ENCODE data around the gene GABRR1. TPM values are rescaled to one million over a fixed set of nuclear protein-coding genes. Genes with fewer than 3 reads are reported as not detected.

The GABRR1 gene
- total RNA-seq, 4 donors from 2014 or later, result 0.14 TPM; not detected in 3

DNA sequence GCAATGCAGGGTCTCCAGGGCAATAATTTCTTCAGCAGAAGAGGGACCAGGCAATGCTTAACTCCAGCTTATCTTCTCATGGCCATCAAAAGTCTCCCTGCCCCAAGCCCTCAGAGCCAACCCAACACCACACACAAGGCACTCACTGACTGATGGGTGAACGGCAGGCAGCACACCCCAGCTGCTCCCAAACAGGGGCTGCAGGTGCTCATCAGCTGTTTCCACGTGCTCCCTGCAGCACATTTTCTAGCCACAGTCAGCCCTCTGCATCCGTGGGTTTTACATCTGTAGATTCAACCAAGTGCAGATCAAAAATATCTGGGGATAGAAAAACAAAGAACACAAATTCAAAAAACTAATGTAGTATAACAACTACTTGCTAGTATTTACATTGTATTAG, 4.0 kb upstream of the GABRR1 start:
- H3K27me3 ChIP-seq, result no peaks in the 10 kb centered on the region
- in situ Hi-C loops (cut with MboI; ENCODE audit: low pct_ligation_motif_present in 1 of 4, low pct_unique_long_range_greater_than_20kb in 1 of 4, low sequenced_read_pairs in 3 of 4), result no loop called here
- no peak overlapping the region for H3K27ac ChIP-seq
- TF ChIP-seq POLR2AphosphoS5 (IDR thresholded peaks at IDR 0.05), result no peak
- TF ChIP-seq EP300 (IDR thresholded peaks at IDR 0.05; ENCODE audit: low read depth), result no peak
- TF ChIP-seq CTCF (IDR thresholded peaks at IDR 0.05), result no peak
- TF ChIP-seq POLR2A (IDR thresholded peaks at IDR 0.05), result no peak
- DNase-seq, result no peak
- no peaks in the 10 kb centered on the region for H3K36me3 ChIP-seq
- no peaks in the 10 kb centered on the region for H3K9me3 ChIP-seq
- peaks cover 0 to 5% (median 0%) of the 10 kb centered on the region in 4 donors for H3K4me1 ChIP-seq
- H3K4me3 ChIP-seq, result no peak overlapping the region
- intact Hi-C loops (cut with DNase I; ENCODE audit: low total_unique reads), result no loop called here
- WGBS, 2 donors (ENCODE audit: low coverage in 1 of 2), result 61 to 85% methylated on average over 2 to 3 of the region's 3 CpGs

- TF ChIP-seq POLR2A (IDR thresholded peaks at IDR 0.05) (no peak), POLR2AphosphoS5 (IDR thresholded peaks at IDR 0.05) (no peak), EP300 (IDR thresholded peaks at IDR 0.05; ENCODE audit: low read depth) (no peak), CTCF (IDR thresholded peaks at IDR 0.05) (no peak)
- Histone ChIP-seq H3K9me3 (no peaks in the 10 kb centered on the region), H3K27ac (no peak overlapping the region), H3K27me3 (no peaks in the 10 kb centered on the region), H3K4me1 (no peaks in the 10 kb centered on the region), H3K36me3 (no peaks in the 10 kb centered on the region), H3K4me3 (no peak overlapping the region)
- intact Hi-C loops (cut with DNase I; ENCODE audit: low total_unique reads) (no loop called here), in situ Hi-C loops (cut with MboI; ENCODE audit: low pct_ligation_motif_present in 1 of 4, low pct_unique_long_range_greater_than_20kb in 1 of 4, low sequenced_read_pairs in 3 of 4) (no loop called here)
- no peak for DNase-seq
- 71% methylated on average over 4 of the region's 4 CpGs; no CpG with 5 or more reads in 1 of the 2 donors for WGBS, 2 donors (ENCODE audit: low coverage in 1 of 2)
These were observed 747 bp downstream of the GABRR1 start for GRCh38 chr6:89216411-89216810.

DNA sequence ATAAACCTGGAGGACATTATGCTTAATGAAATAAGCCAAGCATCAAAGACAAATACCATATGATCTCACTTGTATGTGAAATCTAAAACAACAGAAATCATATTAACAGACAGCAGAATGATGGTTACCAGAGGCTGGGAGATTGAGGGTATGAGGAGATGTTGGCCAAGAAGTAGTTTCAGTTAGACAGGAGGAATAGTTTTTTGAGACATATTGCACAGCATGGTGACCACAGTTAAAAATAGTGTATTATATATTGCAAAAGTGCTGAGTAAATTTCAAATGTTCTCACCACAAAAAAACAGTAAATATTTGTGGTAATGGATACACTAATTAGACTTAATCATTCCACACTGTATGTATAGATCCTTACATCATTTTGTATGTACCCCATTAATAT, 1.8 kb downstream of the GABRR1 start:
- no peak overlapping the region for H3K4me3 ChIP-seq
- no peaks in the 10 kb centered on the region for H3K4me1 ChIP-seq
- H3K36me3 ChIP-seq, result no peaks in the 10 kb centered on the region
- no peaks in the 10 kb centered on the region for H3K27me3 ChIP-seq
- intact Hi-C loops (cut with DNase I; ENCODE audit: low total_unique reads), result no loop called here
- no peak for DNase-seq
- TF ChIP-seq CTCF (IDR thresholded peaks at IDR 0.05) (no peak), POLR2AphosphoS5 (IDR thresholded peaks at IDR 0.05) (no peak), EP300 (IDR thresholded peaks at IDR 0.05; ENCODE audit: low read depth) (no peak), POLR2A (IDR thresholded peaks at IDR 0.05) (no peak)
- no peak overlapping the region for H3K27ac ChIP-seq
- in situ Hi-C loops (cut with MboI; ENCODE audit: low pct_ligation_motif_present in 1 of 4, low pct_unique_long_range_greater_than_20kb in 1 of 4, low sequenced_read_pairs in 3 of 4), result no loop called here
- H3K9me3 ChIP-seq, result no peaks in the 10 kb centered on the region

DNA sequence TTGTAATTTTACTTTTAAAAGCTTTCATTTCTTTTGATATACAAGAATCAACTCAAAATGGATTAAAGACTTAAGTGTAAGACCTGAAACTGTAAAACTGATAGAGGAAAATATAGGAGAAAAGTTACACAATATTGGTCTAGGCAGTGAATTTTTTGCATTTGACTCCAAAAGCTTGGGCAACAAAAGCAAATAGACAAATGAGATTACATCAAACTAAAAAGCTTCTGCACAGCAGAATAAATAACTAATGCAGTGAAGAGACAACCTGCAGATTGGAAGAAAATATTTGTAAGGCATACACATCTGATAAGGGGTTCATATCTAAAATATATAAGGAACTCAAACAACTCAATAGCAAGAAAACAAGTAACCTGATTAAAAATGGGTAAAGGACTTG, 3.0 kb downstream of the GABRR1 start:
- Histone ChIP-seq H3K27ac (no peak overlapping the region), H3K4me1 (no peaks in the 10 kb centered on the region), H3K9me3 (no peaks in the 10 kb centered on the region), H3K27me3 (no peaks in the 10 kb centered on the region), H3K4me3 (no peak overlapping the region), H3K36me3 (no peaks in the 10 kb centered on the region)
- TF ChIP-seq CTCF (IDR thresholded peaks at IDR 0.05), result no peak
- no peak for TF ChIP-seq EP300 (IDR thresholded peaks at IDR 0.05; ENCODE audit: low read depth)
- no peak for TF ChIP-seq POLR2A (IDR thresholded peaks at IDR 0.05)
- DNase-seq, result no peak
- intact Hi-C loops (cut with DNase I; ENCODE audit: low total_unique reads) (no loop called here), in situ Hi-C loops (cut with MboI; ENCODE audit: low pct_ligation_motif_present in 1 of 4, low pct_unique_long_range_greater_than_20kb in 1 of 4, low sequenced_read_pairs in 3 of 4) (no loop called here)
